Measurements from ENCODE around the gene PCDHGA8.
"Not testable (repeated sequence)": the region's sequence is repeated elsewhere in the genome, so short reads cannot be mapped to it uniquely, and the experiment has no call there.

The PCDHGA8 gene

DNA sequence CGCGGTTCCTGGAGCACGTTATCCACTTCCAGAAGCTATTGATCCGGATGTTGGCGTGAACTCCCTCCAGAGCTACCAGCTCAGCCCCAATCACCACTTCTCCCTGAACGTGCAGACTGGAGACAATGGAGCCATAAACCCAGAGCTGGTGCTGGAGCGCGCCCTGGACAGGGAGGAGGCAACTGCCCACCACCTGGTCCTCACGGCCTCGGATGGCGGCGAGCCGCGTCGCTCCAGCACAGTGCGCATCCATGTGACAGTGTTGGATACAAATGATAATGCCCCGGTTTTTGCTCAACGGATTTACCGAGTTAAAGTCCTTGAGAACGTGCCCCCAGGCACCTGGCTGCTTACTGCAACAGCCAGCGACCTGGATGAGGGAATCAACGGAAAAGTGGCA, 11.0 kb downstream of the PCDHGA8 start:
- no peak for DNase-seq

DNA sequence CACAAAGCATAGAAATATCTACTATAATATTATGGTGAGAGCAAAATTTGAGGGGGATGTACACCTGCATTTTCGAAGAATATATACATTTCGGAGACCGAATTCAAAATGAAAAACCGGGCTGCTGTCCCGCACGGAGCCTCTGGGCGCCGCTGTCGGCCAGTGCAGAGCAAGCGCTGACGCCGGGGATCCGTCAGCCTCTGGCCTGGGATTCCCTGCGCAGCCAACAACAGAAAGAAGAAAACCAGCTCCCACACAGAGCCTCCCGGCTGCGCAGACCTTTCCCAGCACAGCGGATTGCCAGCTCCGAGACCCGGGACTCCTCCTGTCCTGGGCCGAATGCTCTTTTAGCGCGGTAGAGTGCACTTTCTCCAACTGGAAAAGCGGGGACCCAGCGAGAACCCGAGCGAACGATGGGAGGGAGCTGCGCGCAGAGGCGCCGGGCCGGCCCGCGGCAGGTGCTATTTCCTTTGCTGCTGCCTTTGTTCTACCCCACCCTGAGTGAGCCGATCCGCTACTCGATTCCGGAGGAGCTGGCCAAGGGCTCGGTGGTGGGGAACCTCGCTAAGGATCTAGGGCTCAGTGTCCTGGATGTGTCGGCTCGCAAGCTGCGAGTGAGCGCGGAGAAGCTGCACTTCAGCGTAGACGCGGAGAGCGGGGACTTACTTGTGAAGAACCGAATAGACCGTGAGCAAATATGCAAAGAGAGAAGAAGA, 15.5 kb downstream of the PCDHGA8 start, which contains the start of gene PCDHGB6:
TSS of gene PCDHGB6 (plus strand) at position 232 of the 716 bp plus-strand sequence. CDS start at position 414, 182 bp downstream.
- peak; percentile 42 for DNase-seq

GRCh38 chr5:141409598-141410306, 17.3 kb downstream of the PCDHGA8 start:
- no peak for DNase-seq

DNA sequence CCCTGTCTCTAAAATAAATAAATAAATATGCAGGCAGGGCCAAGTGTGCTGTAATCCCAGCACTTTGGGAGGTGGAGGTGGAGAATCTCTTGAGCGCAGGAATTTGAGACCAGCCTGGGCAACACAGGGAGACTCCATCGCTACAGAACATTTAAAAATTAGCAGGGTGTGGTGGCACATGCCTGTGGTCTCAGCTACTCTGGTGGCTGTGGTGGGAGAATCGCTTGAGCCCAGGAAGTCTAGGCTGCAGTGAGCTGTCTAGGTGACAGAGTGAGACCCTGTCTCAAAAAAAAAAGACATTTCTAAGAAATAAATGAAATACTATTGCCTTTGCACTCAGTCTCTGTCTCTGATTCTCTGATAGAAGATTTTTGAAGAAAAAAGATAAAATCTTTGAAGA, 19.1 kb downstream of the PCDHGA8 start:
- DNase-seq: no peak

DNA sequence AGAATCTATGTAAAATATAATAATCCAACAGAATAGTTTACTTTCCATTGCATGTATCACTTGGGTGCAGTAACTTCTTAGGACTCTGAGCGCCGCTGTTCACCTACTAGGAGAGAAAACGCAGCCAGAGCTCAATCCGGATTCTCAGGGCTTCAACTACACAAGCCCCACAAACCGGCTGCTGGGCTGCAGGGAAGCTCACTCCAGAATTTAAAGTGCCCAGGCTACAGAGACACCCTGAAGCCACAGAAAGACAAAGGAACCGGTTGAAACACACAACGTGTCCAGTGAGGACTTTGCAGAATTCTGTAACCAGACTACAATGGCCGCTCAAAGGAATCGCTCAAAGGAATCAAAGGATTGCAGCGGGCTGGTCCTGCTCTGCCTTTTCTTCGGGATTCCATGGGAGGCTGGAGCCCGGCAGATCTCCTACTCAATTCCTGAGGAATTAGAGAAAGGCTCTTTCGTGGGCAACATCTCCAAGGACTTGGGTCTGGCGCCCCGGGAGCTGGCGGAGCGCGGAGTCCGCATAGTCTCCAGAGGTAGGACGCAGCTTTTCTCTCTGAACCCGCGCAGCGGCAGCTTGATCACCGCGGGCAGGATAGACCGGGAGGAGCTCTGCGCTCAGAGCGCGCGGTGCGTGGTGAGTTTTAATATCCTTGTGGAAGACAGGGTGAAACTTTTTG, 20.6 kb downstream of the PCDHGA8 start, which contains the start of gene PCDHGA10:
TSS of gene PCDHGA10 (plus strand) at position 134 of the 686 bp plus-strand sequence. CDS start at position 323, 189 bp downstream.
- DNase-seq: peak; percentile 75

DNA sequence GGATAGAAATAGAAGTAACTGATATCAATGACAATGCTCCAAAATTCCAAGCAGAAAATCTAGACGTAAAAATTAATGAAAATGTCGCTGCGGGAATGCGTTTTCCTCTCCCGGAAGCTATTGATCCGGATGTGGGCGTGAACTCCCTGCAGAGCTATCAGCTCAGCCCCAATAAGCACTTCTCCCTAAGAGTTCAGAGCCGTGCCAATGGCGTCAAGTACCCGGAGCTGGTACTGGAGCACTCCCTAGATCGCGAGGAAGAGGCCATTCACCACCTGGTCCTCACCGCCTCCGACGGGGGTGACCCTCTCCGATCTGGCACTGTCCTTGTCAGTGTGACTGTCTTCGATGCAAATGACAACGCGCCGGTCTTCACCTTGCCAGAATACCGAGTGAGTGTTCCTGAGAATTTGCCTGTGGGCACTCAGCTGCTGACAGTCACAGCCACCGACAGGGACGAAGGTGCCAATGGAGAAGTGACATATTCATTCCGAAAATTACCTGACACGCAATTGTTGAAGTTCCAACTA, 21.2 kb downstream of the PCDHGA8 start:
- DNase-seq: no peak

- not testable (repeated sequence) for DNase-seq
Measured at GRCh38 chr5:141414548-141415274, 22.3 kb downstream of the PCDHGA8 start.

DNA sequence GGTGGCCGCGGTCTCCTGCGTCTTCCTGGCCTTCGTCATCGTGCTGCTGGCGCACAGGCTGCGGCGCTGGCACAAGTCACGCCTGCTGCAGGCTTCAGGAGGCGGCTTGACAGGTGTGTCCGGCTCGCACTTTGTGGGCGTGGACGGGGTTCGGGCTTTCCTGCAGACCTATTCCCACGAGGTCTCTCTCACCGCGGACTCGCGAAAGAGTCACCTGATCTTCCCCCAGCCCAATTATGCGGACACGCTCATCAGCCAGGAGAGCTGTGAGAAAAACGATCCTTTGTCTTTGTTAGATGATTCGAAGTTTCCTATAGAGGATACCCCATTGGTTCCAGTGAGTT, 22.8 kb downstream of the PCDHGA8 start:
- DNase-seq: not testable (repeated sequence)

- DNase-seq: peak; percentile 82
Measured at GRCh38 chr5:141417494-141418172, 25.2 kb downstream of the PCDHGA8 start, which contains the start of gene PCDHGB7. Gene PCDHGB7, plus strand, starts transcription at chr5:141417677. Its CDS starts 183 bp downstream, at chr5:141417860.

DNA sequence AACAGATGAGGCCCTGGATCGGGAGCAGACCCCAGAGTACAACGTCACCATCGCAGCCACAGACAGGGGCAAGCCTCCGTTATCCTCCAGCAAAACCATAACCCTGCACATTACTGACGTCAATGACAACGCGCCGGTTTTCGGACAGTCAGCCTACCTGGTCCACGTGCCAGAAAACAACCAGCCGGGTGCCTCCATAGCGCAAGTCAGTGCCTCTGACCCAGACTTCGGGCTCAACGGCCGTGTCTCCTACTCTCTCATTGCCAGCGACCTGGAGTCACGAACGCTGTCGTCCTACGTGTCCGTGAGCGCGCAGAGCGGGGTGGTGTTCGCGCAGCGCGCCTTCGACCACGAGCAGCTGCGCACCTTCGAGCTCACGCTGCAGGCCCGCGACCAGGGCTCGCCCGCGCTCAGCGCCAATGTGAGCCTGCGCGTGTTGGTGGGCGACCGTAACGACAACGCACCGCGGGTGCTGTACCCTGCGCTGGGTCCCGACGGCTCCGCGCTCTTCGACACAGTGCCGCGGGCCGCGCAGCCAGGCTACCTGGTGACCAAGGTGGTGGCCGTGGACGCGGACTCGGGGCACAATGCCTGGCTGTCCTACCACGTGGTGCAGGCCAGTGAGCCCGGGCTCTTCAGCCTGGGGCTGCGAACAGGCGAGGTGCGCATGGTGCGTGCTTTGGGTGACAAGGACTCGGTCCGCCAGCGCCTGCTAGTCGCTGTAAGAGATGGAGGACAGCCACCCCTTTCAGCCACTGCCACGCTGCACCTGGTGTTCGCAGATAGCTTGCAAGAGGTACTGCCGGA, 26.8 kb downstream of the PCDHGA8 start:
- DNase-seq: no peak

DNA sequence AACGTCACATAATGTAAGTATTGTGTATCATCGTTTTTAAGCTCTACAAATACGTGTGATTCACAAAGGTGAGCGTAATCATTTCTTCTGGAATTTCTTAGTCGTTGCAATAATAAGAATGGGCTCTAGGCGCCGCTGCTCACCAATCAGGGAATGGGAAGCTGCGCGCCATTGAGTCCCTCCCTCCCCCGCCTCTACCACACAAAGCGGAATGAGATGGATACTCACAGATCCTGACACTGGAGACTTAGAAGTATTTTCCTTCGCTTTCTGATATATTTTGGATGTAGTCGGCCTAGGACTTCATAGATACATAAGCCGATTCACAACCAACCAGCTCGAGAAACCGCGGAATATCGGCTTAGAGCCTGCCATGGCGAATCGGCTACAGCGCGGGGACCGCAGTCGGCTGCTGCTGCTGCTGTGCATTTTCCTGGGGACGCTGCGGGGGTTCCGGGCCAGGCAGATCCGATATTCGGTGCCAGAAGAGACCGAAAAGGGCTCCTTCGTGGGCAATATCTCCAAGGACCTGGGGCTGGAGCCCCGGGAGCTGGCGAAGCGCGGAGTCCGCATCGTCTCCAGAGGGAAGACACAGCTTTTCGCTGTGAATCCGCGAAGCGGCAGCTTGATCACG, 28.5 kb downstream of the PCDHGA8 start, which contains the start of gene PCDHGA11:
TSS of gene PCDHGA11 (plus strand) at position 197 of the 634 bp plus-strand sequence. CDS start at position 374, 177 bp downstream.
- peak; percentile 72 for DNase-seq

DNA sequence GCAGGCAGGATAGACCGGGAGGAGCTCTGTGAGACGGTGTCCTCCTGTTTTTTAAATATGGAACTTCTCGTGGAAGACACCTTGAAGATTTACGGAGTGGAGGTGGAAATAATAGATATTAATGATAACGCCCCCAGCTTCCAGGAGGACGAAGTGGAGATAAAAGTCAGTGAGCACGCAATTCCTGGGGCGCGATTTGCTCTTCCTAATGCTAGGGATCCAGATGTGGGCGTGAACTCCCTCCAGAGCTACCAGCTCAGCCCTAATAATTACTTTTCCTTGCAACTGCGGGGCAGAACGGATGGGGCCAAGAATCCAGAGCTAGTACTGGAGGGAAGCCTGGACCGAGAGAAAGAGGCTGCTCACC, 29.0 kb downstream of the PCDHGA8 start:
- DNase-seq: no peak

DNA sequence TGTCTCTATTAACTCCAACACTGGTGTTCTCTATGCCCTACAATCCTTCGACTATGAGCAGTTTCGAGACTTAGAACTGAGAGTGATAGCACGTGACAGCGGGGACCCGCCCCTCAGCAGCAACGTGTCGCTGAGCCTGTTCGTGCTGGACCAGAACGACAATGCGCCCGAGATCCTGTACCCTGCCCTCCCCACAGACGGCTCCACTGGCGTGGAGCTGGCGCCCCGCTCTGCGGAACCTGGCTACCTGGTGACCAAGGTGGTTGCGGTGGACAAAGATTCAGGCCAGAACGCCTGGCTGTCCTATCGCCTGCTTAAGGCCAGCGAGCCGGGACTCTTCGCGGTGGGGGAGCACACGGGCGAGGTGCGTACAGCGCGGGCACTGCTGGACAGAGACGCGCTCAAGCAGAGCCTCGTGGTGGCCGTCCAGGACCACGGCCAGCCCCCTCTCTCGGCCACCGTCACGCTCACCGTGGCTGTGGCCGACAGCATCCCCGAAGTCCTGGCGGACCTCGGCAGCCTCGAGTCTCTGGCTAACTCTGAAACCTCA, 30.4 kb downstream of the PCDHGA8 start:
- DNase-seq: no peak

DNA sequence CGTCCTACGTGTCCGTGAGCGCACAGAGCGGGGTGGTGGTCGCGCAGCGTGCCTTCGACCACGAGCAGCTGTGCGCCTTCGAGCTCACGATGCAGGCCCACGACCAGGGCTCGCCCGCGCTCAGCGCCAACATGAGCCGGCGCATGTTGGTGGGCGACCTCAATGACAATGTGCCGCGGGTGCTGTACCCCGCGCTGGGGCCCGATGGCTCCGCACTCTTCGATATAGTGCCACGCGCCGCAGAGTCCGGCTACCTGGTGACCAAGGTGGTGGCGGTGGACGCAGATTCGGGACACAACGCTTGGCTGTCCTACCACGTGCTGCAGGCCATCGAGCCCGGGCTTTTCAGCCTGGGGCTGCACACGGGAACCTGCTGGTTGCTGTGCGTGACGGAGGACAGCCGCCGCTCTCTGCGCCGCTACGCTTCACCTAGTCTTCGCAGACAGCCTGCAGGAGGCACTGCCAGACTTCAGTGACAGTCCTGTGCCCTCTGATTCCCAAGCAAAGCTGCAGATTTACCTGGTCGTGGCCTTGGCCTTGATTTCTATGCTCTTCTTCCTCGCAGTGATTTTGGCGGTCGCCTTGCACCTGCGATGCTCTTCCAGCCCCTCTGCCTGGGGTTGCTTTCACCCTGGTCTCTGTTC, 35.5 kb downstream of the PCDHGA8 start:
- no peak for DNase-seq

DNA sequence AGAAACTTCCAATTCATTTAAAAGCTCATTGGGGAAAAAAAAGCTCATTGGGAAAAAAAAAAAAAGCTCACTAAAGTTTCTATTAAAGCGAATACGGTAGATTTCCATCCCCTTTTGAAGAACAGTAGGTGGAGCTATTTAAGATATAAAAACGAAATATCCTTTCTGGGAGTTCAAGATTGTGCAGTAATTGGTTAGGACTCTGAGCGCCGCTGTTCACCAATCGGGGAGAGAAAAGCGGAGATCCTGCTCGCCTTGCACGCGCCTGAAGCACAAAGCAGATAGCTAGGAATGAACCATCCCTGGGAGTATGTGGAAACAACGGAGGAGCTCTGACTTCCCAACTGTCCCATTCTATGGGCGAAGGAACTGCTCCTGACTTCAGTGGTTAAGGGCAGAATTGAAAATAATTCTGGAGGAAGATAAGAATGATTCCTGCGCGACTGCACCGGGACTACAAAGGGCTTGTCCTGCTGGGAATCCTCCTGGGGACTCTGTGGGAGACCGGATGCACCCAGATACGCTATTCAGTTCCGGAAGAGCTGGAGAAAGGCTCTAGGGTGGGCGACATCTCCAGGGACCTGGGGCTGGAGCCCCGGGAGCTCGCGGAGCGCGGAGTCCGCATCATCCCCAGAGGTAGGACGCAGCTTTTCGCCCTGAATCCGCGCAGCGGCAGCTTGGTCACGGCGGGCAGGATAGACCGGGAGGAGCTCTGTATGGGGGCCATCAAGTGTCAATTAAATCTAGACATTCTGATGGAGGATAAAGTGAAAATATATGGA, 38.1 kb downstream of the PCDHGA8 start, which contains the start of gene PCDHGA12:
TSS of gene PCDHGA12 (plus strand) at position 176 of the 782 bp plus-strand sequence. CDS start at position 429, 253 bp downstream.
- peak; percentile 91 for DNase-seq

DNA sequence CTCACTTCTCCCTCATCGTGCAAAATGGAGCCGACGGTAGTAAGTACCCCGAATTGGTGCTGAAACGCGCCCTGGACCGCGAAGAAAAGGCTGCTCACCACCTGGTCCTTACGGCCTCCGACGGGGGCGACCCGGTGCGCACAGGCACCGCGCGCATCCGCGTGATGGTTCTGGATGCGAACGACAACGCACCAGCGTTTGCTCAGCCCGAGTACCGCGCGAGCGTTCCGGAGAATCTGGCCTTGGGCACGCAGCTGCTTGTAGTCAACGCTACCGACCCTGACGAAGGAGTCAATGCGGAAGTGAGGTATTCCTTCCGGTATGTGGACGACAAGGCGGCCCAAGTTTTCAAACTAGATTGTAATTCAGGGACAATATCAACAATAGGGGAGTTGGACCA, 38.9 kb downstream of the PCDHGA8 start:
- DNase-seq: peak; percentile 49

- DNase-seq: not testable (repeated sequence)
Measured at GRCh38 chr5:141432308-141432707, 39.9 kb downstream of the PCDHGA8 start.

- DNase-seq: not testable (repeated sequence)
Measured at GRCh38 chr5:141432726-141433125, 40.3 kb downstream of the PCDHGA8 start.

Measured in fibroblast of skin of back (primary cell).